Endothelial cell (in vitro differentiated cells): Measurements from ENCODE around the gene CCDC85C. TPM values are rescaled to one million over a fixed set of nuclear protein-coding genes. Genes with fewer than 3 reads are reported as not detected.

Experiments
- DNase-seq: peaks from one replicate; pipeline ENCODE4 v3.0.0; 2021; ENCODE audit warnings: low spot score
- H3K27ac Mint-ChIP-seq: one replicate; pipeline ENCODE4 v1.8.0; 2021; ENCODE audit warnings: mixed read lengths, inconsistent platforms; ENCODE audit not compliant: unreplicated experiment
- H3K27me3 Mint-ChIP-seq: one replicate; pipeline ENCODE4 v1.8.0; 2021; ENCODE audit warnings: mild to moderate bottlenecking, moderate library complexity, mixed read lengths, inconsistent platforms; ENCODE audit not compliant: unreplicated experiment
- H3K36me3 Mint-ChIP-seq: one replicate; pipeline ENCODE4 v1.8.0; 2021; ENCODE audit warnings: mild to moderate bottlenecking, low read depth, mixed read lengths, inconsistent platforms; ENCODE audit not compliant: unreplicated experiment
- H3K4me1 Mint-ChIP-seq: one replicate; pipeline ENCODE4 v1.8.0; 2021; ENCODE audit warnings: mild to moderate bottlenecking, mixed read lengths, inconsistent platforms; ENCODE audit not compliant: unreplicated experiment
- H3K4me3 Mint-ChIP-seq: one replicate; pipeline ENCODE4 v1.8.0; 2021; ENCODE audit warnings: mild to moderate bottlenecking, mixed read lengths, inconsistent platforms; ENCODE audit not compliant: unreplicated experiment
- H3K9me3 Mint-ChIP-seq: one replicate; pipeline ENCODE4 v1.8.0; 2021; ENCODE audit warnings: mixed read lengths, inconsistent platforms; ENCODE audit not compliant: unreplicated experiment
- total RNA-seq: library from RNA; stranded (reverse); fragmentation: NEBNext Ultra II Directional; extraction: Animal tissue kit (Norgen Biotek cat#: 25700); gene quantifications from one replicate; pipeline ENCODE4 v1.2.1, GENCODE V29; 2021; ENCODE audit not compliant: unreplicated experiment
- TF ChIP-seq, protein P1 (sequence below): fragments of 200-600 bp; sonication (generic); IDR thresholded peaks from one replicate; pipeline ENCODE4 v1.5.0; 2021; ENCODE audit warnings: antibody characterized with exemption; ENCODE audit not compliant: unreplicated experiment

Gene CCDC85C
- total RNA-seq, 1 donor from 2014 or later = 42.1 TPM

DNA sequence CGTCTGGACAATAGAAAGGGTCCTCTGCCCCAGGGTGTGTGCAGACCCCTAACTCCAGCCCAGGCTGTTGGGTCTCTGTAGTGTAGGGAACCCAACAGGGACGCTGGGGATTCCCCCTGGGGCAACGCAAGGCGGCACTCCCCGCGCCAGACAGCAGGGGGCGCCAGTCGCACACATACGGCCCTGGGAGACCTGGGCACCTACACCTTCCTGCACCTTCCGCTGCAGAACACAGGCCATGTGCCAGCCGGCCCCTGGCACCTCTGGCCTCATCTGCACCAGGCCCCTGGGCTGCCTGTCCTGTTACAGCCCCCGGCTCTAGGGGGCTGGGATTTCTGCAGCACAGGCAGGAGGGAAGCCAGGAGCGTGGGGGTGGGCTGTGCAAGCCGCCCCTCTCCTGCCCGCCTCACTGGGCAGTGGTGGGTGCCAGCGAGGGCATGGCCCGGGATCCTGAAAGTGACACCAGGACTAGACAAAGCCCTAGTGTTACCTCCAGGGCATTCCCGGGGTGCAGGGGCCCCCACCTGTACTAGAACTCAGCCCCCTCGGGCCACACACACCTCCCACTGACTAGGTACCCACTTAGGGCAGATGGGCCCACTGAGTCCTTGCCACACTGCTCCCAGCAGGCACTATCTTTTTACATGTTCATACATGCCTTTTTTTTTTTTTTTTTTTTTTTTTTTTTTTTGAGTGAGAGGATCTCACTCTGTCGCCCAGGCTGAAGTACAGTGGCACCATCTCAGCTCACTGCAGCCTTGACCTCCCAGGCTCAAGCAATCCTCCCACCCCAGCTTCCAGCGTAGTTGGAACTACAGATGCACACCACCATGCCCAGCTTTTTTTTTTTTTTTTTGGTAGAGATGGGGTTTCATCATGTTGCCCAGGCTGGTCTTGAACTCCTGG lies 85.3 kb downstream of the CCDC85C start:
- no peak overlapping the region for H3K27ac Mint-ChIP-seq
- H3K4me1 Mint-ChIP-seq = no peaks in the 10 kb centered on the region
- no peak overlapping the region for H3K4me3 Mint-ChIP-seq
- H3K27me3 Mint-ChIP-seq = peaks cover 15% of the 10 kb centered on the region
- DNase-seq = peak; percentile 84
- H3K36me3 Mint-ChIP-seq = peaks cover 2% of the 10 kb centered on the region
- H3K9me3 Mint-ChIP-seq = no peaks in the 10 kb centered on the region
- TF ChIP-seq, protein P1, sequence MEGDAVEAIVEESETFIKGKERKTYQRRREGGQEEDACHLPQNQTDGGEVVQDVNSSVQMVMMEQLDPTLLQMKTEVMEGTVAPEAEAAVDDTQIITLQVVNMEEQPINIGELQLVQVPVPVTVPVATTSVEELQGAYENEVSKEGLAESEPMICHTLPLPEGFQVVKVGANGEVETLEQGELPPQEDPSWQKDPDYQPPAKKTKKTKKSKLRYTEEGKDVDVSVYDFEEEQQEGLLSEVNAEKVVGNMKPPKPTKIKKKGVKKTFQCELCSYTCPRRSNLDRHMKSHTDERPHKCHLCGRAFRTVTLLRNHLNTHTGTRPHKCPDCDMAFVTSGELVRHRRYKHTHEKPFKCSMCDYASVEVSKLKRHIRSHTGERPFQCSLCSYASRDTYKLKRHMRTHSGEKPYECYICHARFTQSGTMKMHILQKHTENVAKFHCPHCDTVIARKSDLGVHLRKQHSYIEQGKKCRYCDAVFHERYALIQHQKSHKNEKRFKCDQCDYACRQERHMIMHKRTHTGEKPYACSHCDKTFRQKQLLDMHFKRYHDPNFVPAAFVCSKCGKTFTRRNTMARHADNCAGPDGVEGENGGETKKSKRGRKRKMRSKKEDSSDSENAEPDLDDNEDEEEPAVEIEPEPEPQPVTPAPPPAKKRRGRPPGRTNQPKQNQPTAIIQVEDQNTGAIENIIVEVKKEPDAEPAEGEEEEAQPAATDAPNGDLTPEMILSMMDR = peak; percentile 99

DNA sequence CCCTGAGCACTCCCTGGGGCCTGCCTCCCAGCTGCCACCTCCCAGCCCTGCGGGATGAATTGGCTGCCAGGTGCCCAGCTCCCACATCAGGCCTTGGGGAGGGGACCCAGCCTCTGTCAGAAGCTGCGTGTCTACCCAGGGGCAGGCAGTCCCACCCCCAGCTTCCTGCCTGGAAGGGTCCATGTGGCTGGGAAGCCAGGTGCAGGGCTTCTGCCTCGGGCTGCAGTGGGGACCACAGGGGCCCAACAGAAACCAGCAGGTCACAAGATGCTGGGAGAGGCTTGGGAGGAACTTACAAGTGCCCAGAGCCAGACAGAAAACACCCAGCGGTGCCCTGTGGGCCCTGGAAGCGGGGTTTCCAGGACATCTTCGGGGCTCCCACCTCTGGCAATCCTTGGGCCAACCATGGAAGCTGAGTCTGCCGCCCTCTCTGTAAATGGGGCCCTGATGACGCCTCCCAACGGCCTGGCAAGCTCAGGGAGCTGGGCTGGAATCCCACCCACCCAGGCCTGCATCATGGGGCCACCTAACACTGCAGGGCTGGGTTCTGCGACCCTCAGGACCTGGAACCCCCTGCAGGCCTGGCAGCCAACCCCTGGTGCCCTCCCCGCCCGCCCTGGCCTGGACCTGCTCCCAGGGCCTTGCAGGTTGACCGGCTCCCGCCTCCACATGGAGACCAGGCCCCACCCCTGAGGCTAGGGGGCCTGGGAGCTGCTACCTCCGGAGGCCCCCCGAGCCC lies 86.2 kb downstream of the CCDC85C start:
- H3K27ac Mint-ChIP-seq = no peak overlapping the region
- no peaks in the 10 kb centered on the region for H3K4me1 Mint-ChIP-seq
- H3K4me3 Mint-ChIP-seq = no peak overlapping the region
- H3K9me3 Mint-ChIP-seq = no peaks in the 10 kb centered on the region
- TF ChIP-seq, protein P1 = no peak
- peaks cover 4% of the 10 kb centered on the region for H3K36me3 Mint-ChIP-seq
- peaks cover 15% of the 10 kb centered on the region for H3K27me3 Mint-ChIP-seq
- DNase-seq = no peak

DNA sequence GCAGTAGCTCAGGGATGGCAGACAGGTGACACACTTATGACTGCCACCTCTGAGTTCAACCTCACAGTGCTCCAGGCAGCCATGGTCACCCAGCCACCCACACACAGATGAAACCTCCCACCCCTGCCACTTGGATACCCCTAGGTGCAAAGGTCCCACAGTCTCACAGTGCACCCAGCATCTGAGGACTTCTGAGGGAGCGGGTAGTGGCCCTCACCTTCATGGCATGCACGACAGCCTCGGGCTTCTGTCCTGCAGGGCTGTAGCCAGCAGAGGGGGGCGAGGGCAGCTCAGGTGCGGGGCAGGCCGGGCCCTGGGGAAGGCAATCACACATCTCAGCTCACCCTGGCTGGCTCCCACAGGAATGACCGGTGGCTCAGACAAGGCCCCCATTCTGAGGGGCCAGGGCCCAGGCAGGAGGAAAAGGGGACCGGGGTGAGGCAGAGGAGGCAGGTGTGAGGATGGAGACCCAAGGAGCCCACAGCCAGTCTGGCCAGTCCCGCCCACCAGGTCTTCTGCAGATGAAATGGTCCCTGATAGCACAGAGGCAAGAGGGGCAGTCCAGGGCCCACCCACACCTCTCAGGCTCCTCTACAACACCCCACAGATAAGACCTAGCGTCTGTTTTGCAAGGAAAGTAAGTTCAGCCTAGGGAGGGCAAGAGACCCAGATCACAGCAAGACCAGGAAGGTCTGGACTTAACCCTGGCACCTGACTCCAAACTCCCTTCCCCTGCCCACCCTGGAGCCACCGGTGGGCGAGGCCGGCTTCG lies 87.0 kb downstream of the CCDC85C start:
- DNase-seq = no peak
- H3K36me3 Mint-ChIP-seq = peaks cover 7% of the 10 kb centered on the region
- TF ChIP-seq, protein P1 = no peak
- H3K4me3 Mint-ChIP-seq = no peak overlapping the region
- no peak overlapping the region for H3K27ac Mint-ChIP-seq
- H3K4me1 Mint-ChIP-seq = no peaks in the 10 kb centered on the region
- H3K27me3 Mint-ChIP-seq = peaks cover 15% of the 10 kb centered on the region
- H3K9me3 Mint-ChIP-seq = no peaks in the 10 kb centered on the region

DNA sequence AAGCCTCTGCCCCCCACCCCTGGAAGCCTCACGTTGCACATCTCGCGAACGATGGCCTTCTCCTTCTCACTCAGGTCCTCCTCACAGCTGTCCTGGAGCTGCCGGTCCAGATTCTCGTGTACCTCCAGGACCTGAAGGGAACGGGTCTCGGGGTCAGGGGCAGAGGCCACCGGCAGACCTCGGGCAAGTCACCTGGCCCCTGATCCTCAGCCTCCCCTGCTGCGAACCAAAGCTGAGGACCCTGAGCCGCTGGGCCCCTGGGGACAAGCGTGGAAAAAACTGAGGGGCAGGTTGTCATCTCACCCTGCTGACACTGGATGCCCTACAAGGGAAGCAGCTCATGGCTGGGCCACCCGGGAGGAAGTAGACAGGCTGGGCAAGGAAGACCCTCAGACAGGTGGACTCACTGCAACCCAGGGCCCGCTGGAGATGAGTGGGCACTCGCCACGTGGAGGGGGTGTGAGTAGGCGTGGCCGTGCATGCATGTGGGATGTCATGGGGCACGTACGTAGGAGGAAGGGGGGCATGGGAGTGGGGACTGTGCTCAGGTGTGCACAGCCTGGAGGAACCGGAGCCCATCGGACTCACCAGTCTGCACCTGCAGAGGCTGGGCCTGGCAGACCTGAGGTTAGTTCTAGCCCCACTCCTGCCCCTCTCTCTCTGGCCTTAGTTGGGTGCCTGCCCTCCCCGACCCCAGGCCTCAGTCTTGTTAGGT lies 87.7 kb downstream of the CCDC85C start:
- H3K36me3 Mint-ChIP-seq = peaks cover 7% of the 10 kb centered on the region
- no peak overlapping the region for H3K4me3 Mint-ChIP-seq
- DNase-seq = no peak
- H3K27me3 Mint-ChIP-seq = peaks cover 15% of the 10 kb centered on the region
- no peak overlapping the region for H3K27ac Mint-ChIP-seq
- no peaks in the 10 kb centered on the region for H3K9me3 Mint-ChIP-seq
- TF ChIP-seq, protein P1 = no peak
- H3K4me1 Mint-ChIP-seq = no peaks in the 10 kb centered on the region
